HepG2 (cell line): ENCODE results near the gene LARP1.
A peak's percentile ranks its signal among the peaks of the same experiment; 100 is the strongest.

Source experiments
- FOSL1 ChIP-seq: sonication (generic); formaldehyde crosslinking; IDR thresholded peaks from 2 replicates; pipeline ENCODE4 v1.9.0; 2021; ENCODE audit warnings: missing genetic modification reagents, borderline replicate concordance
- HCFC1 ChIP-seq: fragments of 150-350 bp; IDR thresholded peaks from 2 replicates; pipeline ENCODE4 v1.6.1; 2014; ENCODE audit warnings: low read depth, low read length
- MXI1 ChIP-seq: IDR thresholded peaks from 3 replicates; pipeline ENCODE4 v1.6.1; 2012; ENCODE audit warnings: low read depth, low read length, inconsistent platforms, borderline replicate concordance
- NFE2L2 ChIP-seq: fragments of 150-350 bp; IDR thresholded peaks from 2 replicates; pipeline ENCODE4 v1.6.1; 2014; ENCODE audit warnings: low read length
- POLR2A ChIP-seq, 2 experiments: IDR thresholded peaks; 2 replicates each; pipeline ENCODE4 v1.6.1; 2011; ENCODE audit warnings: low read depth in 2 of 2, low read length in 2 of 2, mild to moderate bottlenecking in 1 of 2, moderate library complexity in 1 of 2; ENCODE audit not compliant: insufficient read depth in 1 of 2
- SETDB1 ChIP-seq: sonication (generic); formaldehyde crosslinking; IDR thresholded peaks from 2 replicates; pipeline ENCODE4 v1.5.1; 2020; ENCODE audit warnings: missing genetic modification reagents, mild to moderate bottlenecking, borderline replicate concordance
- YY1 ChIP-seq: IDR thresholded peaks from 2 replicates; pipeline ENCODE4 v1.6.1; 2011; ENCODE audit warnings: low read length, low read depth, moderate library complexity, mild to moderate bottlenecking; ENCODE audit not compliant: insufficient read depth, insufficient replicate concordance
- TF ChIP-seq, protein P1 (sequence below): sonication (generic); formaldehyde crosslinking; IDR thresholded peaks from 2 replicates; pipeline ENCODE4 v1.5.1; 2020; ENCODE audit warnings: missing genetic modification reagents, mild to moderate bottlenecking, borderline replicate concordance
- TF ChIP-seq, protein P2 (sequence below): sonication (generic); formaldehyde crosslinking; IDR thresholded peaks from 2 replicates; pipeline ENCODE4 v1.4.0; 2020; ENCODE audit warnings: missing genetic modification reagents
- TF ChIP-seq, protein P3 (sequence below): sonication (generic); formaldehyde crosslinking; IDR thresholded peaks from 2 replicates; pipeline ENCODE4 v1.5.0; 2020; ENCODE audit warnings: mild to moderate bottlenecking, missing genetic modification reagents, moderate library complexity

DNA sequence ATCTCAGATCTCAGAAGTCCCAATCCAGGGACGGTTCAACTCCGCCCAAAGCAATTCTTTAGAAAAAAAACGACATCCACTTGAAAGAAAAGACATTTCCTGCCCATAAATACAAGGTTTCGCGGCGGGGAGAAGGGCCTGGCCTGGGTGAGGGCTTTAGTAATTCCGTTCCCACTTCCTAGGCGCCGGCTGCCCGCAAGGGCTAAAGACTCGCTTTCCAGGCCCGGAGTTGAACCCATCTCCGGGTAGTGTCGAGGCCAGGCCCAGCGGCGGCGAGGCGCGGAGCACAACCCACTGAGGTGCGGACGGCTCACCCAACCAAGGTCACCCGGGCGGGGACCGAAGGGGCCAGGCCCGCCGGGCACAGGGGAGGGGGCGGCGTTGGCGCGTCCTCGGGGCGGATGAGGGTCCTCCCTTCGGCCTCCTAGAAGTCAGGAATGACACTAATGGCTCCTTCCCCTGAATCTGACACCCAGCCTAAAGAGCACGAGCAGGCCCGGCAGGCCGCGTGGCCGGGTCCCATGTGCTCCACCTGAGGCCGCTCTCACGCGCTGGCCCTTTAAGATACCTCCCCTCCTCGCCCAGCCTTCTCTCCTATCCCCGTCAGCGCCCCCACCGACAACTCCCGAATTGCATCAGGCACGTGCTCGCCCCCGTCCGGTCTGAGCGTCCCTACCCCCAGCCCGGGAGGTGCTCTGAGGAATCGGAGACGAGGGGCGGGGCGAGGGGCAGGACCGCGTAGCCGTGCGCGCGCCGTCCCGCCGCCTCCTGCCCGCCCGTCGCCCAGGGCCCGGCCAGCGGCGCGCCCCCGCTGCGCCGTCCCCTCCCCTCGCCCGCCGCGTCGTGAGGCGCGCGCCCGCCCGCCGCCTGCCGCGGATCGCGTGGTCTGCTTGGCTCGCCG, 467 bp upstream of the LARP1 start:
- TF ChIP-seq NFE2L2 (no peak), FOSL1 (CRISPR knock-in tag) (no peak), MXI1 (peak; percentile 90; the same call in 2 of the 3 replicates), POLR2A (IDR thresholded peaks at IDR 0.05; ENCODE audit: insufficient read depth in 1 of 2, low read depth in 2 of 2, low read length in 2 of 2) (peak; percentile 29 to 45; a peak in 1 of 4 replicates), SETDB1 (CRISPR knock-in tag) (no peak), YY1 (peak; percentile 52), HCFC1 (no peak; the same call in 1 of the 2 replicates)
- TF ChIP-seq, protein P1, sequence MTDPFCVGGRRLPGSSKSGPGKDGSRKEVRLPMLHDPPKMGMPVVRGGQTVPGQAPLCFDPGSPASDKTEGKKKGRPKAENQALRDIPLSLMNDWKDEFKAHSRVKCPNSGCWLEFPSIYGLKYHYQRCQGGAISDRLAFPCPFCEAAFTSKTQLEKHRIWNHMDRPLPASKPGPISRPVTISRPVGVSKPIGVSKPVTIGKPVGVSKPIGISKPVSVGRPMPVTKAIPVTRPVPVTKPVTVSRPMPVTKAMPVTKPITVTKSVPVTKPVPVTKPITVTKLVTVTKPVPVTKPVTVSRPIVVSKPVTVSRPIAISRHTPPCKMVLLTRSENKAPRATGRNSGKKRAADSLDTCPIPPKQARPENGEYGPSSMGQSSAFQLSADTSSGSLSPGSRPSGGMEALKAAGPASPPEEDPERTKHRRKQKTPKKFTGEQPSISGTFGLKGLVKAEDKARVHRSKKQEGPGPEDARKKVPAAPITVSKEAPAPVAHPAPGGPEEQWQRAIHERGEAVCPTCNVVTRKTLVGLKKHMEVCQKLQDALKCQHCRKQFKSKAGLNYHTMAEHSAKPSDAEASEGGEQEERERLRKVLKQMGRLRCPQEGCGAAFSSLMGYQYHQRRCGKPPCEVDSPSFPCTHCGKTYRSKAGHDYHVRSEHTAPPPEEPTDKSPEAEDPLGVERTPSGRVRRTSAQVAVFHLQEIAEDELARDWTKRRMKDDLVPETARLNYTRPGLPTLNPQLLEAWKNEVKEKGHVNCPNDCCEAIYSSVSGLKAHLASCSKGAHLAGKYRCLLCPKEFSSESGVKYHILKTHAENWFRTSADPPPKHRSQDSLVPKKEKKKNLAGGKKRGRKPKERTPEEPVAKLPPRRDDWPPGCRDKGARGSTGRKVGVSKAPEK (CRISPR knock-in tag): no peak
- TF ChIP-seq, protein P2, sequence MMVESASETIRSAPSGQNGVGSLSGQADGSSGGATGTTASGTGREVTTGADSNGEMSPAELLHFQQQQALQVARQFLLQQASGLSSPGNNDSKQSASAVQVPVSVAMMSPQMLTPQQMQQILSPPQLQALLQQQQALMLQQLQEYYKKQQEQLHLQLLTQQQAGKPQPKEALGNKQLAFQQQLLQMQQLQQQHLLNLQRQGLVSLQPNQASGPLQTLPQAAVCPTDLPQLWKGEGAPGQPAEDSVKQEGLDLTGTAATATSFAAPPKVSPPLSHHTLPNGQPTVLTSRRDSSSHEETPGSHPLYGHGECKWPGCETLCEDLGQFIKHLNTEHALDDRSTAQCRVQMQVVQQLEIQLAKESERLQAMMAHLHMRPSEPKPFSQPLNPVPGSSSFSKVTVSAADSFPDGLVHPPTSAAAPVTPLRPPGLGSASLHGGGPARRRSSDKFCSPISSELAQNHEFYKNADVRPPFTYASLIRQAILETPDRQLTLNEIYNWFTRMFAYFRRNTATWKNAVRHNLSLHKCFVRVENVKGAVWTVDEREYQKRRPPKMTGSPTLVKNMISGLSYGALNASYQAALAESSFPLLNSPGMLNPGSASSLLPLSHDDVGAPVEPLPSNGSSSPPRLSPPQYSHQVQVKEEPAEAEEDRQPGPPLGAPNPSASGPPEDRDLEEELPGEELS (CRISPR knock-in tag): peak; percentile 88
- TF ChIP-seq, protein P3, sequence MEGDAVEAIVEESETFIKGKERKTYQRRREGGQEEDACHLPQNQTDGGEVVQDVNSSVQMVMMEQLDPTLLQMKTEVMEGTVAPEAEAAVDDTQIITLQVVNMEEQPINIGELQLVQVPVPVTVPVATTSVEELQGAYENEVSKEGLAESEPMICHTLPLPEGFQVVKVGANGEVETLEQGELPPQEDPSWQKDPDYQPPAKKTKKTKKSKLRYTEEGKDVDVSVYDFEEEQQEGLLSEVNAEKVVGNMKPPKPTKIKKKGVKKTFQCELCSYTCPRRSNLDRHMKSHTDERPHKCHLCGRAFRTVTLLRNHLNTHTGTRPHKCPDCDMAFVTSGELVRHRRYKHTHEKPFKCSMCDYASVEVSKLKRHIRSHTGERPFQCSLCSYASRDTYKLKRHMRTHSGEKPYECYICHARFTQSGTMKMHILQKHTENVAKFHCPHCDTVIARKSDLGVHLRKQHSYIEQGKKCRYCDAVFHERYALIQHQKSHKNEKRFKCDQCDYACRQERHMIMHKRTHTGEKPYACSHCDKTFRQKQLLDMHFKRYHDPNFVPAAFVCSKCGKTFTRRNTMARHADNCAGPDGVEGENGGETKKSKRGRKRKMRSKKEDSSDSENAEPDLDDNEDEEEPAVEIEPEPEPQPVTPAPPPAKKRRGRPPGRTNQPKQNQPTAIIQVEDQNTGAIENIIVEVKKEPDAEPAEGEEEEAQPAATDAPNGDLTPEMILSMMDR (CRISPR knock-in tag): peak; percentile 87
